HepG2 (cell line): ENCODE data around the gene LILRB4. TPM values are rescaled to one million over a fixed set of nuclear protein-coding genes. Genes with fewer than 3 reads are reported as not detected.
"Not testable (repeated sequence)": the region's sequence is repeated elsewhere in the genome, so short reads cannot be mapped to it uniquely, and the experiment has no call there.

Experiments used
- ATAC-seq: fragments of 200-7000 bp; cut with Tn5 transposase; 3 replicates; pipeline ENCODE4 v1.9.1; 2020; ENCODE audit warnings: mild to moderate bottlenecking, moderate library complexity
- BruUV-seq: library from RNA; stranded (reverse); fragments of 400-500 nt; replicated peaks from 2 replicates; lab custom pipeline; 2021; lab: Mats Ljungman, UMichigan
- CTCF ChIA-PET: fragments of 300-600 bp; formaldehyde crosslinking; extraction: SDS; loops from one replicate; lab custom pipeline; 2021; ENCODE audit warnings: low total read pairs, inconsistent platforms, low intra/inter-chr PET ratio; lab: Yijun Ruan, JAX
- POLR2A ChIA-PET: fragments of 350-600 bp; sonication (Branson Sonifier 250); formaldehyde crosslinking; loops from one replicate; lab custom pipeline; 2020; ENCODE audit warnings: antibody characterized with exemption, inconsistent platforms; lab: Yijun Ruan, JAX
- DNase-seq: peaks from one replicate; pipeline ENCODE4 v3.0.0-alpha.2; 2015; ENCODE audit warnings: low spot score
- FAIRE-seq: peaks from 3 replicates; lab custom pipeline; 2011; peaks lifted over from hg19 to GRCh38; lab: Jason Lieb, UNC
- H2AFZ ChIP-seq: one replicate; pipeline ENCODE4 v1.6.1; 2011; ENCODE audit warnings: low read length, inconsistent platforms
- H3K27ac ChIP-seq: fragments of 300-600 bp; 3 replicates; pipeline ENCODE4 v1.8.0; 2011; ENCODE audit warnings: mixed run types, mild to moderate bottlenecking, mixed read lengths, low read length, inconsistent platforms; ENCODE audit not compliant: insufficient read depth; ENCODE audit errors: extremely low read length
- H3K27me3 ChIP-seq, 2 experiments: fragments of 200-600 bp in 1 of 2; 2 replicates in 1 of 2; 3 replicates in 1 of 2; pipeline versions ENCODE4 v1.6.0 to v1.8.0; 2011; ENCODE audit warnings: low read length in 2 of 2, mild to moderate bottlenecking in 2 of 2, moderate library complexity in 2 of 2, inconsistent platforms in 1 of 2; ENCODE audit not compliant: insufficient read depth in 2 of 2, control insufficient read depth in 1 of 2
- H3K36me3 ChIP-seq, 2 experiments: fragments of 200-600 bp in 1 of 2; replicated peaks in 1 of 2; 2 replicates in 1 of 2; 3 replicates in 1 of 2; pipeline versions ENCODE4 v1.5.1 to v1.8.0; 2011; ENCODE audit warnings: low read length in 2 of 2, inconsistent platforms in 1 of 2; ENCODE audit not compliant: insufficient read depth in 2 of 2, control insufficient read depth in 1 of 2
- H3K4me1 ChIP-seq: 2 replicates; pipeline ENCODE4 v1.5.1; 2012; ENCODE audit warnings: low read length, inconsistent platforms; ENCODE audit not compliant: insufficient read depth
- H3K4me2 ChIP-seq: 2 replicates; pipeline ENCODE4 v1.6.0; 2011; ENCODE audit warnings: low read depth, low read length, inconsistent platforms
- H3K4me3 ChIP-seq, 3 experiments: fragments of 200-600 bp in 1 of 3; sonication (generic), shearing (Covaris generic) in 1 of 3; replicated peaks in 1 of 3; 2 replicates each; pipeline ENCODE4 v1.5.1; 2011 to 2016; ENCODE audit warnings: low read length in 3 of 3, inconsistent platforms in 2 of 3, low read depth in 2 of 3, mild to moderate bottlenecking in 2 of 3, control low read depth in 1 of 3, mixed read lengths in 1 of 3; ENCODE audit not compliant: insufficient read depth in 1 of 3
- H3K79me2 ChIP-seq: one replicate; pipeline ENCODE4 v1.6.1; 2011; ENCODE audit warnings: low read length, inconsistent platforms; ENCODE audit not compliant: insufficient read depth
- H3K9ac ChIP-seq: 2 replicates; pipeline ENCODE4 v1.6.0; 2011; ENCODE audit warnings: mild to moderate bottlenecking, low read depth, low read length, inconsistent platforms; ENCODE audit not compliant: insufficient read depth
- H3K9me3 ChIP-seq: 2 replicates; pipeline ENCODE4 v1.5.1; 2012; ENCODE audit warnings: mild to moderate bottlenecking, low read length
- H4K20me1 ChIP-seq: 2 replicates; pipeline ENCODE4 v1.6.0; 2011; ENCODE audit warnings: inconsistent platforms, mild to moderate bottlenecking, low read length, moderate library complexity; ENCODE audit not compliant: insufficient read depth
- GPN1 ChIP-seq: sonication (generic); formaldehyde crosslinking; IDR thresholded peaks from 2 replicates; pipeline ENCODE4 v1.5.1; 2020; ENCODE audit warnings: missing genetic modification reagents, borderline replicate concordance
- NFIB ChIP-seq: sonication (generic); formaldehyde crosslinking; IDR thresholded peaks from 2 replicates; pipeline ENCODE4 v1.9.0; 2021; ENCODE audit warnings: missing genetic modification reagents, mild to moderate bottlenecking, borderline replicate concordance
- WIZ ChIP-seq: sonication (generic); formaldehyde crosslinking; IDR thresholded peaks from 2 replicates; pipeline ENCODE4 v1.5.1; 2020; ENCODE audit warnings: mild to moderate bottlenecking, missing genetic modification reagents
- WGBS: methylation state at CpG from one replicate; pipeline ENCODE4 v1.1.6; 2017; ENCODE audit warnings: low lambda C conversion rate; 5-methylcytosine and 5-hydroxymethylcytosine counted together
- in situ Hi-C: cut with HindIII; loops from 2 replicates; pipeline ENCODE4 v1.10.0; 2017; ENCODE audit warnings: low pct_unique_long_range_greater_than_20kb; ENCODE audit not compliant: extremely low pct_ligation_motif_present
- intact Hi-C: fragments of 100-400 bp; cut with micrococcal nuclease; formaldehyde crosslinking; loops from one replicate; pipeline ENCODE4 v1.10.0; 2022; ENCODE audit not compliant: unreplicated experiment
- polyA plus RNA-seq, 8 experiments: library from polyadenylated mRNA; depleted of rRNA in 3 of 8; stranded (reverse) in 7 of 8; unstranded in 1 of 8; fragments of >200 nt; fragmentation: Illumina TruSeq in 4 of 8; extraction: Trizol in 4 of 8; gene quantifications; 2 replicates each; pipeline versions ENCODE4 v1.2.1 to v1.2.3, GENCODE V29; 2011 to 2016; ENCODE audit warnings: low read depth in 4 of 8, missing spikeins in 1 of 8, mixed read lengths in 1 of 8; ENCODE audit not compliant: insufficient read depth in 1 of 8
- total RNA-seq, 5 experiments: library from RNA; depleted of rRNA; stranded (reverse); fragments of >200 nt; fragmentation: Illumina TruSeq; extraction: Trizol; gene quantifications; 2 replicates each; pipeline ENCODE4 v1.2.3, GENCODE V29; 2016; ENCODE audit warnings: low read depth in 1 of 5
- TF ChIP-seq, protein P1 (sequence below): IDR thresholded peaks from 2 replicates; pipeline ENCODE4 v1.6.1; 2012; ENCODE audit warnings: low read depth, low read length, improper control_type of control experiment

LILRB4 gene
- total and polyA plus RNA-seq, 2 of the 13 experiments (the other 11 are each of a cell fraction or from before 2014, with no cell fraction given): not detected

DNA sequence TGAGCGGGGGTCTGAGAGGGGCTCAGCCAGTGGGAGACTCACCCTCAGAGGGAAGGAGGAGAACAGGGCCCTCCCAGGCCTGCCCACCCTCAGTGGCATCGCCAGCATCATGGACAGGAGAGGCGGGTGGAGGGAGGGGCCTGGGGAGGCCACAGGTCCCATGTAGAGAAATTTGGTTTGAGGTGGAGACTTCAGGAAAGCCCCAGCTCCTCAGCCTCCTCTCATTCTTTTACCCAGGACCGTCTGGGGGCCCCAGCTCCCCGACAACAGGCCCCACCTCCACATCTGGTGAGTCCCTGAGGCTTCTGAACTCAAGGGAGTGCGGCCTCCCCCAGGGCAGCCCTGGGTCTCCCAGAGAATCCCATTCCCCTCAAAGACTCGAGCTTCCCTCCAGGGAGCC lies 29.4 kb upstream of the LILRB4 start (continued):
- TF ChIP-seq, protein P1, sequence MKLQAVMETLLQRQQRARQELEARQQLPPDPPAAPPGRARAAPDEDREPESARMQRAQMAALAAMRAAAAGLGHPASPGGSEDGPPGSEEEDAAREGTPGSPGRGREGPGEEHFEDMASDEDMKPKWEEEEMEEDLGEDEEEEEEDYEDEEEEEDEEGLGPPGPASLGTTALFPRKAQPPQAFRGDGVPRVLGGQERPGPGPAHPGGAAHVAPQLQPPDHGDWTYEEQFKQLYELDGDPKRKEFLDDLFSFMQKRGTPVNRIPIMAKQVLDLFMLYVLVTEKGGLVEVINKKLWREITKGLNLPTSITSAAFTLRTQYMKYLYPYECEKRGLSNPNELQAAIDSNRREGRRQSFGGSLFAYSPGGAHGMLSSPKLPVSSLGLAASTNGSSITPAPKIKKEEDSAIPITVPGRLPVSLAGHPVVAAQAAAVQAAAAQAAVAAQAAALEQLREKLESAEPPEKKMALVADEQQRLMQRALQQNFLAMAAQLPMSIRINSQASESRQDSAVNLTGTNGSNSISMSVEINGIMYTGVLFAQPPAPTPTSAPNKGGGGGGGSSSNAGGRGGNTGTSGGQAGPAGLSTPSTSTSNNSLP: no peak
- TF ChIP-seq GPN1 (CRISPR knock-in tag) (no peak), WIZ (CRISPR knock-in tag) (no peak)

DNA sequence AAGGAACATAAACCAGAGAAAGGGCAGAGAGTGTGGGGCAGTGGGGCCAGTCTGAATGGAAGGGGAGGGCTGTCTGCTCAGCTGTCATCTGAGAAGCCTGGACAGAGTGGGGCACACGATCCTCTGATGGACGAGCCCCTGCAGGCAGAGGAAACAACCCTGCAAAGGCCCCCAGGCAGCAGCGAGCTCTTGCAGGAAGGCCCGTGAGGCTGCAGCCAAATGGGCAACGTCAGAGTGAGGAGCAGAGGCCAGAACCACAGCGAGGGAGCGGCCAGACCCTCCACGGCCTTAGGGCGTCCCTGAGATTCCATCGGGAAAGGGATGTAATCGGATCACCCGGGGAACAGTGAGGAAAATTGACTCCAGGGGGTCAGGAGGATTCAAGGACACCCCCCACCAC lies 26.7 kb upstream of the LILRB4 start:
- H3K36me3 ChIP-seq, POLR2A ChIA-PET, H3K9ac ChIP-seq, ATAC-seq, DNase-seq, H3K4me2 ChIP-seq, H3K4me3 ChIP-seq, intact Hi-C loops, H2AFZ ChIP-seq, BruUV-seq, H3K27me3 ChIP-seq, CTCF ChIA-PET, H3K9me3 ChIP-seq, H4K20me1 ChIP-seq, FAIRE-seq, in situ Hi-C loops, H3K79me2 ChIP-seq, H3K4me1 ChIP-seq, H3K27ac ChIP-seq: not testable (repeated sequence)
- WGBS: no CpG with 5 or more reads among the region's 12 CpGs

DNA sequence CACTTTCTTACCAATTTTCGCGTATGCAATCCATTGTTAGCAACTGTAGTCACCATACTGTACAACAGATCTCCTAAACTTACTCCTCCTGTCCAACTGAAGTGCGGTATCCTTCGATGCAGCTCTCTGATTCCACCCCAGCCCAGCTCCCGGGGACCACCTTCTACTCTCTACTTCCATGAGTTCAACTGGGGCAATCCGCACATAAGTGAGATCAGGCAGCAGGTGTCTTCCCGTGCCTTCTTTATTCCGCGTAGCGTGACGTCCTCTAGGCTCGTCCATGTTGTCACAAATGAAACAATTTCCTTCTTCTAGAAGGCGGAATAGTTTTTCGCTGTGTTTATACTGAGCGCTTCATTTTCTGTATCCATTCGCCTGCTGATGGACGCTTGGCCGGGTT lies 24.1 kb upstream of the LILRB4 start:
- CTCF ChIA-PET: no interaction called here
- WGBS: 42% methylated on average over 18 of the region's 18 CpGs
- no peak overlapping the region for H3K4me2 ChIP-seq
- peaks cover 0 to 4% of the 10 kb centered on the region in 2 experiments; a peak in 1 of 5 replicates for H3K27me3 ChIP-seq
- H3K9me3 ChIP-seq: no peaks in the 10 kb centered on the region
- no peaks in the 10 kb centered on the region for H3K36me3 ChIP-seq
- intact Hi-C loops (no loop called here), in situ Hi-C loops (no loop called here)
- no peak for DNase-seq
- H3K79me2 ChIP-seq: no peaks in the 10 kb centered on the region
- no peak overlapping the region for H3K9ac ChIP-seq
- ATAC-seq: no peak
- FAIRE-seq: no peak
- no peak overlapping the region for H2AFZ ChIP-seq
- BruUV-seq: no TSS peak
- no peak overlapping the region for H3K4me3 ChIP-seq
- no peaks in the 10 kb centered on the region for H3K4me1 ChIP-seq
- no peak overlapping the region for H3K27ac ChIP-seq
- POLR2A ChIA-PET: no interaction called here
- no peaks in the 10 kb centered on the region for H4K20me1 ChIP-seq
- no peak for TF ChIP-seq NFIB (CRISPR knock-in tag)

DNA sequence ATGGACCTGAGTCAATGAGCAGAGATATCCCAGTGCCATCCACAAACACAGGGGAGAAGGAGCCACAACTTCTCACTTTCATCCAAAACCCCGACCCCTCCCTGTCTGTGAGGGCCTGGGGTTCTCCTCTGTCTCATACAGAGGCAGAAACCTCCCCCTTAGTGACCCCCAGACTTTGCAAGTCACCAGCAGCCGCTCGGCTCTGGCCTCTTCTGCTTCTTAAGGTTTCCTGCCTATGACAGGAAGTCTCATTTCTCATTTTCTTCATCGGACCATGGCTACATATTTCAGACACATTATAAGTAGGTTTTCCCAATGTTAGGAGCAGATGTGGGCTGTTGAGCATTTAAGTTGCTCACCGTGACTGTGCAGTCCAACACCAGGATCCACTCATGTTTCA lies 19.8 kb upstream of the LILRB4 start:
- DNase-seq, H2AFZ ChIP-seq, H3K4me1 ChIP-seq, H3K4me3 ChIP-seq, in situ Hi-C loops, H3K79me2 ChIP-seq, H3K9ac ChIP-seq, H3K36me3 ChIP-seq, H3K27me3 ChIP-seq, H3K27ac ChIP-seq, H3K9me3 ChIP-seq, BruUV-seq, CTCF ChIA-PET, FAIRE-seq, POLR2A ChIA-PET, H3K4me2 ChIP-seq, intact Hi-C loops, H4K20me1 ChIP-seq, ATAC-seq: not testable (repeated sequence)
- 2% methylated on average over 5 of the region's 5 CpGs for WGBS
